Measurements from ENCODE around the gene CADM1.

CADM1 gene

DNA sequence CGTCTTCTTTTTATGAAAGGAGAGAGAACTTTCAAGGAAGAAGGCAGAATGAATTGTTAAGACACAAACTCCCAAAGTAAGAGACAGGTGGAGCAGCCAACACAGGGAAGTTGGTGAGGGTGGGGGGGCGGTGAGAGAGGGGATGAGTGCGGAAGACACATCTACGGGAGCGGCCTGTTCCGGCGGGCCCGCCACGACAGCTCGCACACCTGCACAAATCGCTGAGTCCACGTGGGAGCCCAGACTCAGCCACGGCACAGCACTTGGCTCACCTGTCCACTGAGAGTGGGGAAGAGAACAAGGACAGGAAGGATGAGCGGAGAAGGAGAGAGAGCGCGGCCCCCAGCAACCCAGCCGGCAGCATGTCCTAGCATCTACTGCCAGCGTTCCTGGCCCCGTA, 331.1 kb downstream of the CADM1 start:
- Histone ChIP-seq H3F3A (ENCODE audit: insufficient read depth, low read length) (no peaks in the 10 kb centered on the region), H3K4me3 (ENCODE audit: low read length) (no peak overlapping the region), H3K4me1 (ENCODE audit: low read length) (no peaks in the 10 kb centered on the region), H3K27me3 (replicated peaks; ENCODE audit: insufficient read depth, low read length) (no peaks in the 10 kb centered on the region), H4K20me1 (ENCODE audit: insufficient read depth, low read length) (no peaks in the 10 kb centered on the region), H3K9me2 (replicated peaks; ENCODE audit: insufficient read depth, low read length) (no peaks in the 10 kb centered on the region), H2AFZ (ENCODE audit: low read length) (no peak overlapping the region), H3K79me2 (ENCODE audit: low read length) (no peaks in the 10 kb centered on the region), H3K9me3 (replicated peaks; ENCODE audit: insufficient read depth, low read length) (no peaks in the 10 kb centered on the region), H3K27ac (ENCODE audit: low read length) (no peak overlapping the region), H3K9ac (ENCODE audit: low read length) (no peak overlapping the region), H3K36me3 (replicated peaks; ENCODE audit: insufficient read depth, low read length) (no peaks in the 10 kb centered on the region), H3K4me2 (ENCODE audit: low read depth, low read length) (no peak overlapping the region)
- TF ChIP-seq EZH2 (optimal IDR thresholded peaks at IDR 0.05; ENCODE audit: low read depth, low read length) (no peak), CTCF (IDR thresholded peaks at IDR 0.05; ENCODE audit: low read length) (no peak), EZH2phosphoT487 (IDR thresholded peaks at IDR 0.05; ENCODE audit: low read length) (no peak)
- no peak for DNase-seq

DNA sequence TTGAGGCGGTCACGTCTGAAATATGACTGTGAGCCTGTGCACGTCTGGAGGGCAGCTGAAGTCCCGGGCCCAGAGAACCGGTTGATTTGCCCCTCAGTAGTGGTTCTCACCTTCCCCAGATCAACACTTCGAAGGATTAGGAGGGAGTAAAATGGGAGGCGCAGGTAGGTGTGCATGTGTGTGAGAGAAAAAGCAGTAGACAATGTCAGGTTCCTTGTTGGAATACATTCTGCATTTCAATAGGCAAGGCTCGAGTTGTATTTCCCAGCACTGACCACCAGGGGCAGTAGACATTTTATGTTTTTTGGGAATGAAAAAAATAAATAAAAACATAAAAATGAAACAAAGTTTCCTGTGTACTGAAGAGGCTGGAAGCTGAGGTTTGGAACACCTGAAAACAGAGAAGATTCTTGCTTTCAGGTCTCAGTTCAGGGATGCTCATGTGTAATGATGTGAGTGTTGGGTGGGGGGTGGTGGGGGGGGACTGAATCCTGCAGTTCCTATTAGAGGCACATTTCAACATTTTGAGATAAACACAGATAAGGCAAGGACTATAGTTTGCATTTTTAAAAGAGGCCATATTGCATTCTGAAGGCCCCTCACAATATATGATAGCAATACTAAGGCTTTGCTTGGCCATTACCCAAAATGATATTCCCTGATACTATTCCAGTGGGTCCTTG, 333.9 kb downstream of the CADM1 start:
- Histone ChIP-seq H3K4me3 (ENCODE audit: low read length) (no peak overlapping the region), H3K27me3 (replicated peaks; ENCODE audit: insufficient read depth, low read length) (no peaks in the 10 kb centered on the region), H3K27ac (ENCODE audit: low read length) (no peak overlapping the region), H3K36me3 (replicated peaks; ENCODE audit: insufficient read depth, low read length) (no peaks in the 10 kb centered on the region), H3K9me3 (replicated peaks; ENCODE audit: insufficient read depth, low read length) (no peaks in the 10 kb centered on the region), H3K4me2 (ENCODE audit: low read depth, low read length) (no peak overlapping the region), H3K79me2 (ENCODE audit: low read length) (no peaks in the 10 kb centered on the region), H3K9ac (ENCODE audit: low read length) (no peak overlapping the region), H4K20me1 (ENCODE audit: insufficient read depth, low read length) (no peaks in the 10 kb centered on the region), H2AFZ (ENCODE audit: low read length) (no peak overlapping the region), H3F3A (ENCODE audit: insufficient read depth, low read length) (no peaks in the 10 kb centered on the region), H3K4me1 (ENCODE audit: low read length) (no peaks in the 10 kb centered on the region), H3K9me2 (replicated peaks; ENCODE audit: insufficient read depth, low read length) (no peaks in the 10 kb centered on the region)
- no peak for TF ChIP-seq EZH2 (optimal IDR thresholded peaks at IDR 0.05; ENCODE audit: low read depth, low read length)
- peak; percentile 76 for TF ChIP-seq CTCF (IDR thresholded peaks at IDR 0.05; ENCODE audit: low read length)
- peak; percentile 30 for DNase-seq

DNA sequence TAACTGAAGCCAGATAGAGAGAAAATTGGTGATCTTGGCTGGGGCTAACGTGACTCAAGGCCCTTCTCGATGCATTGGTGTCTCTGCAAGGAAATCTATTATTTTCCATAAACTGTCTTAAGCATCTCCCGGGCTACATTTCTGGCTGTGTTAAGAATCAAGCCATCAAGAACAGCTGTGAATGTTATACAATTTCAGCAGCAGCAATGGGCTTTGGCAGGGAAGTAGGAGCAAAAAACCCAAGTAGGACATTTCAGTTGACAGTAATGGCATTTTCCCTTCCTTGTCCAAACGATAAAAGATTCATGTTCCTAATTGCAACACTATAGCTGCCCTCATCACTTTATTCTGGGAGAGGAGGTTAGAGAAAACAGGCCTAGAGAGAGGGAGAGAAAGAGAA, 335.0 kb downstream of the CADM1 start:
- H3K9me2 ChIP-seq (replicated peaks; ENCODE audit: insufficient read depth, low read length), result no peaks in the 10 kb centered on the region
- H3K4me1 ChIP-seq (ENCODE audit: low read length), result no peaks in the 10 kb centered on the region
- no peak overlapping the region for H3K27ac ChIP-seq (ENCODE audit: low read length)
- no peaks in the 10 kb centered on the region for H3F3A ChIP-seq (ENCODE audit: insufficient read depth, low read length)
- no peaks in the 10 kb centered on the region for H3K79me2 ChIP-seq (ENCODE audit: low read length)
- DNase-seq, result no peak
- no peak overlapping the region for H3K4me3 ChIP-seq (ENCODE audit: low read length)
- no peaks in the 10 kb centered on the region for H4K20me1 ChIP-seq (ENCODE audit: insufficient read depth, low read length)
- H3K4me2 ChIP-seq (ENCODE audit: low read depth, low read length), result no peak overlapping the region
- no peaks in the 10 kb centered on the region for H3K27me3 ChIP-seq (replicated peaks; ENCODE audit: insufficient read depth, low read length)
- no peak overlapping the region for H2AFZ ChIP-seq (ENCODE audit: low read length)
- no peaks in the 10 kb centered on the region for H3K9me3 ChIP-seq (replicated peaks; ENCODE audit: insufficient read depth, low read length)
- TF ChIP-seq EZH2phosphoT487 (IDR thresholded peaks at IDR 0.05; ENCODE audit: low read length) (no peak), CTCF (IDR thresholded peaks at IDR 0.05; ENCODE audit: low read length) (no peak), EZH2 (optimal IDR thresholded peaks at IDR 0.05; ENCODE audit: low read depth, low read length) (no peak)
- H3K9ac ChIP-seq (ENCODE audit: low read length), result no peak overlapping the region
- no peaks in the 10 kb centered on the region for H3K36me3 ChIP-seq (replicated peaks; ENCODE audit: insufficient read depth, low read length)
